Measurements from ENCODE around the gene ZBTB2.
"Not testable (repeated sequence)": the region's sequence is repeated elsewhere in the genome, so short reads cannot be mapped to it uniquely, and the experiment has no call there.

ZBTB2 gene

DNA sequence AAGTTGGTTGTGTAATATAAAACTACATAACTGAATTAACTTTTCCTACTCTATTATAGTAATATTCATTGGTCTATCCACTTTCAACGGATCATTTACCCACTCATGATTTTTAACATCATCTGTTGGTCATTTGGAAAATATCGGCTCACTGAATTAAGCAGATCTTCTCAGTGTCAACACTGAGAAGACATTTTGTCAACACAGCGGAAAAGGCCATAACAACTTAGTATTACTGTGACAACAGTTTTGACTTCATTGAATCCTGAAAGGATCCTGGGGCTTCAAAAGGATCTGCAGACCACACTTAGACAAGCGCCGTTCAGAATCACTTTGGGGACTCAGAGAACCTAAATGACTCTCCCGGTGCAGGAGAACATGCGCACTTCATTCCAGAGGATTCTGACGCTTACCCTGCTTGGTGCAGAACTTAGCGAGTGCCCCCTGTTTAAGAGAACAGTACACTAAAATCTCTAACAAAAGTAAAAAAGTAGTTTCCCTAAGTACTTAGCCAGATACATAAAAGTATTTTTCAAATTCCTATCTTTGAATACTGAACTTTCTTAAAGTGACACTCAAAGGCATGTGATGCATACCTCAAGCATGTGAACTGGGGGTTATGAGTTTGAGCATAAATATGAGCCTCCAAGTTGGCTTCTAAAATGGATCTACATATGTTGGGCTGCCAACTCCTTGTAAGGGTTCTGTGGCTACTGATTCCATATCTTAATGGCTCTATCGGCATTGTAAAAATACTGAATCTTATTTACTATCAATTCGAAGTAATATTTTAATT, 4.0 kb downstream of the ZBTB2 start:
- no peaks in the 10 kb centered on the region for H3K9me3 ChIP-seq (ENCODE audit: insufficient read depth, low read length)
- no peaks in the 10 kb centered on the region for H3K27me3 ChIP-seq (ENCODE audit: low read depth, low read length)
- H2AFZ ChIP-seq (ENCODE audit: low read depth, low read length): no peak overlapping the region
- H3K9ac ChIP-seq (ENCODE audit: low read length): no peak overlapping the region
- no peak overlapping the region for H3K4me3 ChIP-seq (ENCODE audit: low read length)
- peaks cover 78% of the 10 kb centered on the region for H3K79me2 ChIP-seq (ENCODE audit: low read length)
- H3K27ac ChIP-seq (ENCODE audit: low read length): no peak overlapping the region
- TF ChIP-seq, protein P1, sequence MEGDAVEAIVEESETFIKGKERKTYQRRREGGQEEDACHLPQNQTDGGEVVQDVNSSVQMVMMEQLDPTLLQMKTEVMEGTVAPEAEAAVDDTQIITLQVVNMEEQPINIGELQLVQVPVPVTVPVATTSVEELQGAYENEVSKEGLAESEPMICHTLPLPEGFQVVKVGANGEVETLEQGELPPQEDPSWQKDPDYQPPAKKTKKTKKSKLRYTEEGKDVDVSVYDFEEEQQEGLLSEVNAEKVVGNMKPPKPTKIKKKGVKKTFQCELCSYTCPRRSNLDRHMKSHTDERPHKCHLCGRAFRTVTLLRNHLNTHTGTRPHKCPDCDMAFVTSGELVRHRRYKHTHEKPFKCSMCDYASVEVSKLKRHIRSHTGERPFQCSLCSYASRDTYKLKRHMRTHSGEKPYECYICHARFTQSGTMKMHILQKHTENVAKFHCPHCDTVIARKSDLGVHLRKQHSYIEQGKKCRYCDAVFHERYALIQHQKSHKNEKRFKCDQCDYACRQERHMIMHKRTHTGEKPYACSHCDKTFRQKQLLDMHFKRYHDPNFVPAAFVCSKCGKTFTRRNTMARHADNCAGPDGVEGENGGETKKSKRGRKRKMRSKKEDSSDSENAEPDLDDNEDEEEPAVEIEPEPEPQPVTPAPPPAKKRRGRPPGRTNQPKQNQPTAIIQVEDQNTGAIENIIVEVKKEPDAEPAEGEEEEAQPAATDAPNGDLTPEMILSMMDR (IDR thresholded peaks at IDR 0.05; ENCODE audit: low read depth, low read length): no peak
- H4K20me1 ChIP-seq (ENCODE audit: insufficient read depth, low read length): peaks cover 4% of the 10 kb centered on the region
- peaks cover 9% of the 10 kb centered on the region for H3K4me1 ChIP-seq (ENCODE audit: low read length)
- H3K4me2 ChIP-seq (ENCODE audit: low read length): no peak overlapping the region
- peaks cover 5% of the 10 kb centered on the region for H3K36me3 ChIP-seq (replicated peaks; ENCODE audit: low read depth, low read length)

DNA sequence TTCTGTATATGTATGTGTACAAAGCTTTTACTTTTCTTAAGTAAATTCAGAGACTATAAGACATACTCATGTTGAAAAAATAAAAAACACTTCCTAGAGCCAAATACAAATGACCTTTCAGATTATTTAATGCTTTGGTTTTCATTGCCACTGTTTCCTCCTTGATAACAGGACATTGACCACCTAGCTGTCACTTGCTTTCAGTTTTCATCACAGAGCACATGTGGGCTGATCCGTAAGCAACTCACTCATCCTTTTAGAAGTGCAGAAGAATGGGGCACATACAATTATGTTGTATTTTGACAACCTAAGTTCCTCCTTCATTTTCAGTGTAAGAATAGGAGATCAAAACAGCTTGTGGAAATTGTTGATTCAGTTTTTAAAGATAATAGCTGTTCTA, 6.2 kb downstream of the ZBTB2 start:
- H3K4me3 ChIP-seq (ENCODE audit: low read length): no peak overlapping the region
- no peak overlapping the region for H3K4me2 ChIP-seq (ENCODE audit: low read length)
- peaks cover 15% of the 10 kb centered on the region for H3K4me1 ChIP-seq (ENCODE audit: low read length)
- no peak for TF ChIP-seq EZH2phosphoT487 (IDR thresholded peaks at IDR 0.05; ENCODE audit: low read depth)
- TF ChIP-seq, protein P1 (IDR thresholded peaks at IDR 0.05; ENCODE audit: low read depth, low read length): no peak
- no peak overlapping the region for H3K9ac ChIP-seq (ENCODE audit: low read length)
- no peaks in the 10 kb centered on the region for H3K27me3 ChIP-seq (ENCODE audit: low read depth, low read length)
- H4K20me1 ChIP-seq (ENCODE audit: insufficient read depth, low read length): 0 out of 2 replicates have a peak, but pooled peaks cover 6% of the 10 kb centered on the region
- H2AFZ ChIP-seq (ENCODE audit: low read depth, low read length): no peak overlapping the region
- peaks cover 5% of the 10 kb centered on the region for H3K36me3 ChIP-seq (replicated peaks; ENCODE audit: low read depth, low read length)
- H3K27ac ChIP-seq (ENCODE audit: low read length): no peak overlapping the region
- H3K9me3 ChIP-seq (ENCODE audit: insufficient read depth, low read length): no peaks in the 10 kb centered on the region
- H3K79me2 ChIP-seq (ENCODE audit: low read length): peaks cover 80% of the 10 kb centered on the region

DNA sequence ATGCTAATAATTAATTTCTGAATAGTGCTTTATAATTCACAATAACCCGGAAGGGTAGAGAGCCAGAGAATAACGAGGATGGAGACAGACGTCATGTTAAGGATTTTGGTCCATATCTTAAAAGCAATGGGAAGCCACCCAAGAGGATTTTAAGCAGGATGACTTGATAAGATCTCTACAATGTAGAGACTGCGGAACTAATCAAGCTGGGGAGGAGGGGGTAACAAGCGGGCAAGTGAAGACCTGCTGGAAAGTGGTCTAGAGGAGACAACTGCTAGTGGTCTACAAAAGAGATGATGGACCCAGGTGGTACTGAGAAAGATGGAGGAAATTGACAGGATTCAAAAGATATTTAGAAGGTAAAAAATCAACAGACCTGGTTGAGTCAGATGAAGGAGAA, 7.2 kb downstream of the ZBTB2 start:
- Histone ChIP-seq H2AFZ (ENCODE audit: low read depth, low read length) (no peak overlapping the region), H3K36me3 (replicated peaks; ENCODE audit: low read depth, low read length) (peaks cover 5% of the 10 kb centered on the region), H3K4me2 (ENCODE audit: low read length) (no peak overlapping the region), H3K79me2 (ENCODE audit: low read length) (peaks cover 84% of the 10 kb centered on the region), H3K4me1 (ENCODE audit: low read length) (peaks cover 15% of the 10 kb centered on the region), H3K27me3 (ENCODE audit: low read depth, low read length) (no peaks in the 10 kb centered on the region), H3K4me3 (ENCODE audit: low read length) (no peak overlapping the region), H3K9me3 (ENCODE audit: insufficient read depth, low read length) (no peaks in the 10 kb centered on the region), H4K20me1 (ENCODE audit: insufficient read depth, low read length) (0 out of 2 replicates have a peak, but pooled peaks cover 6% of the 10 kb centered on the region), H3K9ac (ENCODE audit: low read length) (no peak overlapping the region), H3K27ac (ENCODE audit: low read length) (no peak overlapping the region)
- TF ChIP-seq, protein P1 (IDR thresholded peaks at IDR 0.05; ENCODE audit: low read depth, low read length): no peak

DNA sequence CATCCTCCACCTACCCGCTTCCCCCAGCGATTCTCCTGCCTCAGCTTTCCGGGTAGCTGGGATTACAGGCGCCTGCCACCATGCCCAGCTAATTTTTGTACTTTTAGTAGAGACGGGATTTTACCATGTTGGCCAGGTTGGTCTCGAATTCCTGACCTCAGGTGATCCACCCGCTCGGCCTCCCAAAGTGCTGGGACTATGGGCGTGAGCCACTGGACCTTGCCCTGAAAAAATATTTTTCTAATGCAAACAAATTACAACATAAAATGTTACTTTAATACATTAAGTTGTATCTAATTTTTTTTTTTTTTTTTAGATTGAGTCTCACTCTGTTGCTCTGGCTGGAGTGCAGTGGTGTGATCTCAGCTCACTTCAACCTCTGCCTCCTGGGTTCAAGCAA, 8.7 kb downstream of the ZBTB2 start:
- not testable (repeated sequence) for H3K27ac ChIP-seq (ENCODE audit: low read length); H3K36me3 ChIP-seq (replicated peaks; ENCODE audit: low read depth, low read length); H2AFZ ChIP-seq (ENCODE audit: low read depth, low read length); H3K4me1 ChIP-seq (ENCODE audit: low read length); H3K9ac ChIP-seq (ENCODE audit: low read length); H4K20me1 ChIP-seq (ENCODE audit: insufficient read depth, low read length); H3K9me3 ChIP-seq (ENCODE audit: insufficient read depth, low read length); H3K27me3 ChIP-seq (ENCODE audit: low read depth, low read length); H3K4me2 ChIP-seq (ENCODE audit: low read length); H3K4me3 ChIP-seq (ENCODE audit: low read length)
- H3K79me2 ChIP-seq (ENCODE audit: low read length): peaks cover 84% of the 10 kb centered on the region

Measured in OCI-LY3 (cell line).